CD4-positive, alpha-beta memory T cell (primary cell): ENCODE measurements around the gene TPO. TPM values are rescaled to one million over a fixed set of nuclear protein-coding genes. Genes with fewer than 3 reads are reported as not detected.

Source experiments
- CTCF ChIA-PET: fragments of 350-600 bp; sonication (Branson Sonifier 250); formaldehyde crosslinking; loops from one replicate; lab custom pipeline; 2021; ENCODE audit warnings: inconsistent platforms; ENCODE audit not compliant: partially characterized antibody; lab: Charles Lee
- POLR2A ChIA-PET: fragments of 350-600 bp; sonication (Branson Sonifier 250); formaldehyde crosslinking; loops from one replicate; lab custom pipeline; 2021; ENCODE audit not compliant: partially characterized antibody; lab: Charles Lee
- DNase-seq, 5 donors: peaks; one replicate each; pipeline versions ENCODE4 v3.0.0 to v3.0.0-alpha.2; 2020 to 2022; ENCODE audit warnings: mixed read lengths in 1 of 5
- H3K27ac ChIP-seq: one replicate; pipeline ENCODE4 v1.7.0; 2013; ENCODE audit warnings: low read depth, low read length
- H3K27me3 ChIP-seq: 2 replicates; pipeline ENCODE4 v1.7.0; 2013; ENCODE audit warnings: mild to moderate bottlenecking, low read length, moderate library complexity; ENCODE audit not compliant: insufficient read depth
- H3K36me3 ChIP-seq: 2 replicates; pipeline ENCODE4 v1.7.0; 2013; ENCODE audit warnings: mild to moderate bottlenecking, low read length, moderate library complexity; ENCODE audit not compliant: insufficient read depth
- H3K4me1 ChIP-seq: 2 replicates; pipeline ENCODE4 v1.7.0; 2013; ENCODE audit warnings: mild to moderate bottlenecking, low read length, moderate library complexity; ENCODE audit not compliant: insufficient read depth
- H3K4me3 ChIP-seq, 2 donors: one replicate each; pipeline ENCODE4 v1.7.0; 2013; ENCODE audit warnings: low read length in 2 of 2, mild to moderate bottlenecking in 1 of 2
- H3K9me3 ChIP-seq, 2 donors: one replicate each; pipeline ENCODE4 v1.7.0; 2013; ENCODE audit warnings: low read length in 2 of 2, control low read depth in 1 of 2; ENCODE audit not compliant: control insufficient read depth in 1 of 2
- H3K27ac Mint-ChIP-seq, 7 donors: one replicate each; pipeline ENCODE4 v1.8.0; 2020 to 2021; ENCODE audit warnings: mixed read lengths in 7 of 7, mild to moderate bottlenecking in 6 of 7, inconsistent platforms in 3 of 7, moderate library complexity in 3 of 7
- H3K27me3 Mint-ChIP-seq, 2 donors: one replicate each; pipeline ENCODE4 v1.8.0; 2020 to 2021; ENCODE audit warnings: mixed read lengths in 2 of 2
- H3K36me3 Mint-ChIP-seq, 2 donors: one replicate each; pipeline ENCODE4 v1.8.0; 2020 to 2021; ENCODE audit warnings: mixed read lengths in 2 of 2, inconsistent platforms in 1 of 2, mild to moderate bottlenecking in 1 of 2
- H3K4me1 Mint-ChIP-seq, 4 donors: one replicate each; pipeline ENCODE4 v1.8.0; 2020 to 2021; ENCODE audit warnings: mixed read lengths in 4 of 4, mild to moderate bottlenecking in 1 of 4
- H3K4me3 Mint-ChIP-seq, 8 donors: one replicate each; pipeline ENCODE4 v1.8.0; 2020 to 2021; ENCODE audit warnings: mixed read lengths in 8 of 8, mild to moderate bottlenecking in 7 of 8, moderate library complexity in 6 of 8, inconsistent platforms in 3 of 8
- H3K9me3 Mint-ChIP-seq, 8 donors: one replicate each; pipeline ENCODE4 v1.8.0; 2020 to 2021; ENCODE audit warnings: mixed read lengths in 8 of 8, mild to moderate bottlenecking in 5 of 8, inconsistent platforms in 3 of 8, moderate library complexity in 1 of 8
- intact Hi-C: fragments of 100-400 bp; cut with micrococcal nuclease; formaldehyde crosslinking; loops from one replicate; pipeline ENCODE4 v1.15.1; 2023
- polyA plus RNA-seq, 2 donors: library from polyadenylated mRNA; unstranded; fragments of 300-500 nt; fragmentation: Illumina TruSeq; gene quantifications; one replicate each; pipeline ENCODE4 v1.2.3, GENCODE V29; 2021
- total RNA-seq, 2 experiments: library from RNA; stranded (reverse); gene quantifications; one replicate each; pipeline ENCODE4 v1.2.3, GENCODE V29; 2021

Gene TPO
- total and polyA plus RNA-seq, 4 experiments from 2014 or later: 3.2 to 10.6 TPM; not detected in 2

- Histone ChIP-seq H3K27ac (no peak overlapping the region), H3K4me1 (peaks cover 5% of the 10 kb centered on the region), H3K27me3 (no peaks in the 10 kb centered on the region), H3K36me3 (no peaks in the 10 kb centered on the region), H3K9me3 (no peaks in the 10 kb centered on the region), H3K4me3 (no peak overlapping the region)
- peaks cover 0 to 3% of the 10 kb centered on the region in 2 donors for H3K27me3 Mint-ChIP-seq
- H3K27ac Mint-ChIP-seq: no peak overlapping the region
- intact Hi-C loops: no loop called here
- H3K4me3 Mint-ChIP-seq: no peak overlapping the region
- H3K4me1 Mint-ChIP-seq: peaks cover 2 to 3% (median 3%) of the 10 kb centered on the region in 4 donors
- DNase-seq: no peak
- no peaks in the 10 kb centered on the region for H3K36me3 Mint-ChIP-seq
- ChIA-PET POLR2A (no interaction called here), CTCF (interaction anchor here (0.7 to 5.2 kb wide), 16 partner anchors 9 to 858 kb away, joined by 3 to 27 read pairs (median 4); no protein-coding TSS in a partner anchor)
- no peaks in the 10 kb centered on the region for H3K9me3 Mint-ChIP-seq
Observed at GRCh38 chr2:1551905-1552304, 138.6 kb downstream of the TPO start.

- H3K27ac Mint-ChIP-seq: no peak overlapping the region
- Histone ChIP-seq H3K4me3 (no peak overlapping the region), H3K36me3 (no peaks in the 10 kb centered on the region), H3K4me1 (peaks cover 5% of the 10 kb centered on the region), H3K27me3 (no peaks in the 10 kb centered on the region), H3K9me3 (no peaks in the 10 kb centered on the region), H3K27ac (no peak overlapping the region)
- H3K36me3 Mint-ChIP-seq: no peaks in the 10 kb centered on the region
- intact Hi-C loops: no loop called here
- no peaks in the 10 kb centered on the region for H3K9me3 Mint-ChIP-seq
- POLR2A ChIA-PET: no interaction called here
- peaks cover 0 to 3% (median 2%) of the 10 kb centered on the region in 4 donors for H3K4me1 Mint-ChIP-seq
- CTCF ChIA-PET: interaction anchor here (0.9 to 5.2 kb wide), 10 partner anchors 8 to 858 kb away, joined by 3 to 27 read pairs (median 3); no protein-coding TSS in a partner anchor
- DNase-seq: no peak
- peaks cover 0 to 3% of the 10 kb centered on the region in 2 donors for H3K27me3 Mint-ChIP-seq
- H3K4me3 Mint-ChIP-seq: no peak overlapping the region
Observed at GRCh38 chr2:1552611-1553010, 139.3 kb downstream of the TPO start.

GRCh38 chr2:1553671-1554295, 140.5 kb downstream of the TPO start:
- H3K4me3 ChIP-seq: no peak overlapping the region

GRCh38 chr2:1556286-1556685, 143.0 kb downstream of the TPO start:
- Histone ChIP-seq H3K27ac (no peak overlapping the region), H3K27me3 (no peaks in the 10 kb centered on the region), H3K9me3 (no peaks in the 10 kb centered on the region), H3K4me3 (no peak overlapping the region), H3K4me1 (no peaks in the 10 kb centered on the region), H3K36me3 (no peaks in the 10 kb centered on the region)
- intact Hi-C loops: no loop called here
- Mint-ChIP-seq H3K27ac (no peak overlapping the region), H3K36me3 (no peaks in the 10 kb centered on the region), H3K9me3 (no peaks in the 10 kb centered on the region), H3K4me1 (peaks cover 0 to 6% (median under 1%) of the 10 kb centered on the region in 4 donors), H3K4me3 (no peak overlapping the region), H3K27me3 (peaks cover 0 to 3% of the 10 kb centered on the region in 2 donors)
- no peak for DNase-seq
- CTCF ChIA-PET: interaction anchor here (0.8 to 1.7 kb wide), 2 partner anchors 10 to 262 kb away, joined by 3 to 5 read pairs; no protein-coding TSS in a partner anchor
- POLR2A ChIA-PET: no interaction called here

More at GRCh38 chr2:1553671-1554295, 140.5 kb downstream of the TPO start:
- POLR2A ChIA-PET: no interaction called here
- no peaks in the 10 kb centered on the region for H3K9me3 ChIP-seq
- DNase-seq: no peak
- Mint-ChIP-seq H3K36me3 (no peaks in the 10 kb centered on the region), H3K27me3 (peaks cover 0 to 3% of the 10 kb centered on the region in 2 donors), H3K4me3 (no peak overlapping the region), H3K9me3 (no peaks in the 10 kb centered on the region), H3K4me1 (peaks cover 0 to 3% (median 2%) of the 10 kb centered on the region in 4 donors), H3K27ac (no peak overlapping the region)
- no peak overlapping the region for H3K27ac ChIP-seq
- CTCF ChIA-PET: interaction anchor here (1.8 to 5.2 kb wide), 2 partner anchors 7 to 11 kb away, joined by 6 to 27 read pairs; no protein-coding TSS in a partner anchor
- H3K36me3 ChIP-seq: no peaks in the 10 kb centered on the region
- H3K27me3 ChIP-seq: no peaks in the 10 kb centered on the region
- intact Hi-C loops: no loop called here
- H3K4me1 ChIP-seq: peaks cover 5% of the 10 kb centered on the region

- no peak overlapping the region for H3K27ac Mint-ChIP-seq
- no peaks in the 10 kb centered on the region for H3K4me1 ChIP-seq
- H3K36me3 Mint-ChIP-seq: no peaks in the 10 kb centered on the region
- DNase-seq: no peak
- no peak overlapping the region for H3K4me3 Mint-ChIP-seq
- no peak overlapping the region for H3K27ac ChIP-seq
- peaks cover 0 to 7% (median 2%) of the 10 kb centered on the region in 4 donors for H3K4me1 Mint-ChIP-seq
- H3K9me3 Mint-ChIP-seq: no peaks in the 10 kb centered on the region
- no peak overlapping the region for H3K4me3 ChIP-seq
- ChIA-PET POLR2A (no interaction called here), CTCF (interaction anchor here (0.8 to 1.7 kb wide), 2 partner anchors 11 to 261 kb away, joined by 3 to 5 read pairs; no protein-coding TSS in a partner anchor)
- peaks cover 0 to 3% of the 10 kb centered on the region in 2 donors for H3K27me3 Mint-ChIP-seq
- intact Hi-C loops: no loop called here
- no peaks in the 10 kb centered on the region for H3K9me3 ChIP-seq
- H3K27me3 ChIP-seq: no peaks in the 10 kb centered on the region
- no peaks in the 10 kb centered on the region for H3K36me3 ChIP-seq
Observed at GRCh38 chr2:1556776-1557466, 143.7 kb downstream of the TPO start.

GRCh38 chr2:1557467-1557820, 144.2 kb downstream of the TPO start:
- CTCF ChIA-PET: no interaction called here
- intact Hi-C loops: no loop called here
- no peak for DNase-seq

GRCh38 chr2:1559589-1560175, 146.4 kb downstream of the TPO start:
- CTCF ChIA-PET: interaction anchor here (4.3 kb wide), 1 partner anchor 8 kb away, joined by 27 read pairs; no protein-coding TSS in a partner anchor
- peaks cover 6 to 22% (median 20%) of the 10 kb centered on the region in 4 donors for H3K4me1 Mint-ChIP-seq
- Histone ChIP-seq H3K9me3 (no peaks in the 10 kb centered on the region), H3K36me3 (no peaks in the 10 kb centered on the region), H3K4me3 (no peak overlapping the region), H3K27ac (no peak overlapping the region), H3K27me3 (no peaks in the 10 kb centered on the region), H3K4me1 (peaks cover 17% of the 10 kb centered on the region)
- no peaks in the 10 kb centered on the region for H3K27me3 Mint-ChIP-seq
- DNase-seq: no peak
- POLR2A ChIA-PET: no interaction called here
- H3K27ac Mint-ChIP-seq: no peak overlapping the region
- H3K4me3 Mint-ChIP-seq: no peak overlapping the region
- intact Hi-C loops: no loop called here
- no peaks in the 10 kb centered on the region for H3K36me3 Mint-ChIP-seq
- H3K9me3 Mint-ChIP-seq: no peaks in the 10 kb centered on the region

More at GRCh38 chr2:1557467-1557820, 144.2 kb downstream of the TPO start:
- Histone ChIP-seq H3K27ac (no peak overlapping the region), H3K9me3 (no peaks in the 10 kb centered on the region), H3K4me1 (no peaks in the 10 kb centered on the region), H3K27me3 (no peaks in the 10 kb centered on the region), H3K36me3 (no peaks in the 10 kb centered on the region), H3K4me3 (no peak overlapping the region)
- Mint-ChIP-seq H3K4me1 (peaks cover 0 to 4% (median 2%) of the 10 kb centered on the region in 4 donors), H3K36me3 (no peaks in the 10 kb centered on the region), H3K27me3 (peaks cover 0 to 3% of the 10 kb centered on the region in 2 donors), H3K27ac (no peak overlapping the region), H3K9me3 (no peaks in the 10 kb centered on the region), H3K4me3 (no peak overlapping the region)
- POLR2A ChIA-PET: no interaction called here
